Uterus (tissue), 2 donors: ENCODE results near the gene GALNT2.

Experiments
- POLR2A ChIP-seq, 2 donors: fragments of 450-650 bp; IDR thresholded peaks; one replicate each; pipeline ENCODE4 v1.6.1; 2016; ENCODE audit warnings: antibody characterized with exemption in 2 of 2, mild to moderate bottlenecking in 1 of 2, moderate library complexity in 1 of 2
- TF ChIP-seq, protein P1 (sequence below), 4 experiments: fragments of 200-600 bp in 2 of 4; fragments of 450-650 bp in 2 of 4; sonication (generic) in 2 of 4; IDR thresholded peaks; one replicate each; pipeline ENCODE4 v1.5.1; 2016 to 2019; ENCODE audit warnings: antibody characterized with exemption in 4 of 4, mild to moderate bottlenecking in 2 of 4, moderate library complexity in 1 of 4

DNA sequence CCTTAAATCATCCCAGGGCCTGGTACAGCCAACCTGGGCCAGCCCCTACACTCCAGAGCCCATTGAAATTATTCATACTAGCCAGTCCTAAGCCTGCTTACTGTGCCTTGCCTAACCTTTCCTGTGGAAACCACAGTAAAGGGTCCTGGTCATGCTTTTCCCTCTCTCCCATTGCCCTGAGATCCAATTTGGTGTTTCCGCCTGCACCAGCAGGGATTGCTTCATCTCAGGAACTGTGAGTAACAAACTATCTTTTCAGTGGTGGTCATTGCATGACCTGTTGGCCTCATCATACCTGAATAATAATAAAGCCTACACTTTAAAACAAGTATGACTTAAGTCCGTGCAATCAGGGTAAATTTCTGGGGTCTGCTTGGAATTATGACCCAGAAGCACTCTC is 18.7 kb upstream of the GALNT2 start:
- TF ChIP-seq, protein P1, sequence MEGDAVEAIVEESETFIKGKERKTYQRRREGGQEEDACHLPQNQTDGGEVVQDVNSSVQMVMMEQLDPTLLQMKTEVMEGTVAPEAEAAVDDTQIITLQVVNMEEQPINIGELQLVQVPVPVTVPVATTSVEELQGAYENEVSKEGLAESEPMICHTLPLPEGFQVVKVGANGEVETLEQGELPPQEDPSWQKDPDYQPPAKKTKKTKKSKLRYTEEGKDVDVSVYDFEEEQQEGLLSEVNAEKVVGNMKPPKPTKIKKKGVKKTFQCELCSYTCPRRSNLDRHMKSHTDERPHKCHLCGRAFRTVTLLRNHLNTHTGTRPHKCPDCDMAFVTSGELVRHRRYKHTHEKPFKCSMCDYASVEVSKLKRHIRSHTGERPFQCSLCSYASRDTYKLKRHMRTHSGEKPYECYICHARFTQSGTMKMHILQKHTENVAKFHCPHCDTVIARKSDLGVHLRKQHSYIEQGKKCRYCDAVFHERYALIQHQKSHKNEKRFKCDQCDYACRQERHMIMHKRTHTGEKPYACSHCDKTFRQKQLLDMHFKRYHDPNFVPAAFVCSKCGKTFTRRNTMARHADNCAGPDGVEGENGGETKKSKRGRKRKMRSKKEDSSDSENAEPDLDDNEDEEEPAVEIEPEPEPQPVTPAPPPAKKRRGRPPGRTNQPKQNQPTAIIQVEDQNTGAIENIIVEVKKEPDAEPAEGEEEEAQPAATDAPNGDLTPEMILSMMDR (IDR thresholded peaks at IDR 0.05) = no peak
- no peak for TF ChIP-seq POLR2A (IDR thresholded peaks at IDR 0.05)
